Stimulated activated CD4-positive, alpha-beta T cell treated with anti-CD3 and anti-CD28 coated beads, Interleukin-12 subunit alpha, Interleukin-12 subunit beta, amount 100 ng/mL, for 24 hours (primary cell): Measurements from ENCODE around the gene MED9.
"Not testable (repeated sequence)": the region's sequence is repeated elsewhere in the genome, so short reads cannot be mapped to it uniquely, and the experiment has no call there.

Source experiments
- DNase-seq, 2 experiments: peaks; one replicate each; pipeline ENCODE4 v3.0.0-alpha.2; 2020; ENCODE audit warnings: low read depth in 2 of 2

MED9 gene, protein sequence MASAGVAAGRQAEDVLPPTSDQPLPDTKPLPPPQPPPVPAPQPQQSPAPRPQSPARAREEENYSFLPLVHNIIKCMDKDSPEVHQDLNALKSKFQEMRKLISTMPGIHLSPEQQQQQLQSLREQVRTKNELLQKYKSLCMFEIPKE

DNA sequence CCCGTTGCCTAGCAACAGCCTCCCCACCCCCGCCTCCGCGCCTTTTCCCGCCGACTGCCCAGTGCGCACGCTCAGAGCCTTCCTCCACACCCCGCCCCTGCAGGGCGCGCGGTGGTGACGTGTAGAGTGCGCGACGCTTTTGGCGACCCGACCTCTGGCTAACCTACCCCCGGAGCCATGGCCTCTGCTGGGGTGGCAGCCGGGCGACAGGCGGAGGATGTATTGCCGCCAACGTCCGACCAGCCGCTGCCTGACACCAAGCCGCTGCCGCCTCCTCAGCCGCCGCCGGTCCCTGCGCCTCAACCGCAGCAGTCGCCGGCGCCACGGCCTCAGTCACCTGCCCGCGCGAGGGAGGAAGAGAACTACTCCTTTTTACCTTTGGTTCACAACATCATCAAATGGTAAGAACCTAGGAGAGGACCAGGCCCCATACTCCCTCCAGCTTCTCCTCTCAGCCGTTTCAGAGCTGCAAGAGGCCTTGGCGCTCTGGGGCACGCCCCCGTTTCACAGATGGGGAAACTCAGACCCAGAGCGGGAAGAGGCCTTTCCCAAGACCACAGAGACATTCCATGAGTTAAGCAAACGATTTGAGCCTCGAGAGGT lies at the start of gene MED9:
TSS of gene MED9 (plus strand) at position 136 of the 603 bp plus-strand sequence. CDS start at position 178, 42 bp downstream.
- peak; percentile 89 to 95 for DNase-seq

DNA sequence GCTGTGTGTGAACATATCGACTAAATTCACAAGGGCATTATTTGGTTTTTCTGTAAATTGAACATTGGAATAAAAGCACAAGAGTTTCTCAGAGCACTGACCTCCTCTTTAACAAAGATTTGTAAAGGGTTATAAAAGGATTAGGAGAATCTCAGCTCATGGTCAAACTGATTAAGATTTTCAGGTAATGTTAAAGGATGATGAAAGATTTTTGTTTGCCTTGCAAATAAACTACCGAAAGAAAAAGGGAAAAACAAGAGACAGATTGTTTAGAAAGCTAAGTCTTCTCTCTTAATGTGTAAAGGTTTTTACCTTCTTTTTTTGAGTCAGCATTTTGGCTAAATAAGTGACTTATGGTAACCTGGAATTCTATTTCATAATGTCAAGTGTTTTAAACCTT lies 47.6 kb upstream of the MED9 start:
- no peak for DNase-seq

DNA sequence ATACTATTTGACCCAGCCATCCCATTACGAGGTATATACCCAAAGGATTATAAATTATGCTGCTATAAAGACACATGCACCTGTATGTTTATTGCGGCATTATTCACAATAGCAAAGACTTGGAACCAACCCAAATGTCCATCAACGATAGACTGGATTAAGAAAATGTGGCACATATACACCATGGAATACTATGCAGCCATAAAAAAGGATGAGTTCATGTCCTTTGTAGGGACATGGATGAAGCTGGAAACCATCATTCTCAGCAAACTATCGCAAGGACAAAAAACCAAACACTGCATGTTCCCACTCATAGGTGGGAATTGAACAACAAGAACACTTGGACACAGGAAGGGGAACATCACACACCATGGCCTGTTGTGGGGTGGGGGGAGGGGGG lies 45.9 kb upstream of the MED9 start:
- not testable (repeated sequence) for DNase-seq

DNA sequence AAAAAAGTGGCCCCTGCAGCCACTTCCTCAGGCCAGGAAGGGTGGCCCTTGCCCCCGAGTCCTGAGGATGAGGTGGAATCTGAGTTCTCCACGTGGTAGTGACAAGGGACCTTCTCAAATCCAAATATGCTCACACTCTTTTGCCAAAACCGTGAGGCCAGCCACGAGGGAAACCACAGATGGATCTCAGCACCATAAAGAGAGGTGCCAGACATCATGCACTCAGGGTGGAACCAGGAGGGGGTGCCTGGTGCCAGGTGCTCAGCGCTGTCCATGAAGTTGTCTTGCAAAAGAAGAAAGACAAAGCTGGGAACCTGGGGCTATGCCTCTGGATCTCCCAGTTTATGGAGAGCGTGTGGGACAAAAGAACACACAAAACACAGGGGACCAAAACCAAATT lies 45.2 kb upstream of the MED9 start:
- no peak for DNase-seq

DNA sequence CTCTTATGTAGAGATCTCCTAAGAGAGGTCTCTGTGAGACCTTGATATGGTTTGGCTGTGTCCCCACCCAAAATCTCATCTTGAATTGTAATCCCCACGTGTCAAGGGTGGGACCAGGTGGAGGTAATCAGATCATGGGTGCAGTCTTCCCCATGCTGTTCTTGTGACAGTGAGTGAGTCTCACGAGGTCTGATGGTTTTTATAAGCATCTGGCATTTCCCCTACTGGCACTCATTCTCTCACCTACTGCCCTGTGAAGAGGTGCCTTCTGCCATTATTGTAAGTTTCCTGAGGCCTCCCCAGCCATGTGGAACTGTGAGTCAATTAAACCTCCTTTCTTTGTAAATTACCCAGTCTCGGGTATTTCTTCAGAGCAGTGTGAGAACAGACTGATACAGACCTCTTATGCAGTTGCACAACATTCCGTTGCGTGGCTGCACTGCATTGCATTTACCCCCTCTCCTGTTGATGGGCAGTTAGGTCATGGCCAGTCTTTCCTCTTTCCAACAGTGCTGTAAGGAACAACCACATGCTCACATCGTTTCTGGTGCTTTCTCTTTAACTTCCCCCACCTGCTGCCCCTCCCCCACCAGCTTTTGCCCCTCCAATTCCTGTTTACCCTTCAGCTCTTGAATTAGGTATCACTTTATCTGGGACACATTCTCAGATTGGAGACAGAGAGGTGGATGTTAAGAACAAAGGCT lies 43.6 kb upstream of the MED9 start:
- no peak for DNase-seq

DNA sequence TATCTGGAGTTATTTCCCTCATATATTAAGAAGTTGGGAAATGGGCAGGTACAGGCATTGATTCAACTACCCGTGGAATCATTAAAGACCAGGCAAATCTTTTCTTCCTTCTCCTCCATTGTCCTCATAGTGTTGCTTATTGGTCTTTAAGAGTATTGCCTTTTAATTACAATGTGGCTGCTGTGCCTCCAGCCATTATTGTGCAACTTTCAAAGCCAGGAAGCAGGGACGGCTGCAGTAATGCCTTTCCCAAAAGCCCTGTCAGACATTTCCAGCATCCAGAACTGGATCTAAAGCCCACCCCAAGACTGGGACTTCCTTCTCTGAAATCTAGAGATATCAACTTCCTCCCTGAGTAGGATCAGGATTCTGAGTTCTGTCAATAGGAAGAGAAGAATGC lies 42.3 kb upstream of the MED9 start:
- no peak for DNase-seq

DNA sequence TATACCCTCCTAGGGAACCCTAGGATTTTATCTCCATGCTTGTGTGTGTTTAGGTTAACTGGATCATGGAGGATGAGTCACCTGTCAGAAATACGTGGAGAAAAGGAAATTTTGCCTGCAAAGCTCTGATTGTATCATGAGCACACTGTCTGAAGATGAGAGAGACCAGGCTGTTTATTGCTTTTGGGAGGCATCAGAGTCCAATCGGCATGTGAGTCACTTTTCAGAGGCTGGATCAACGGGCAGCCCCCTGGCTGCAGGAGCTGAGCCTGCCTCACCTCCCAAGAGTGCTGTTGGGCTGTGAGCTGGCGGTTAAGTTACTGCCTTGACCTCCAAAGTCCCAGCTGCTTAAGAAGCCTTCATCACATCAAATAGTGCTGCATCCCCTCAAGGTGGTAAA lies 41.5 kb upstream of the MED9 start:
- DNase-seq, result no peak

DNA sequence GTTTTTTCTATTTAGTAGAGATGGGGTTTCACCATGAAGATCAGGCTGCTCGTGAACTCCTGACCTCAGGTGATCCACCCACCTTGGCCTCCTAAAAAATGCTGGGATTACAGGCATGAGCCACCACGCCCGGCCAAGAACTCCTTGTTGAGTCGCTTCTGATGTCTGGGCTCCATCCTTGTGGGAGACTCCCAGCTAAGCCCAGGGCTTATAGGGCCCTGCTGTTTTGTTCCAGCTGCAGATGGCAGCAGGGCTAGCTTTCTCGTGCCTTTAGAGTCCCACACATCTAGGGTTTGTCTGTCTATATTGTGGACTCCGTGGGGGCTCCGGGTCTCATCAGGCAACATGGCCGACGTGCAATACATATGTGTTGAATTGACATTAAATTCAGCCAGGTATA lies 39.3 kb upstream of the MED9 start:
- DNase-seq, result no peak

DNA sequence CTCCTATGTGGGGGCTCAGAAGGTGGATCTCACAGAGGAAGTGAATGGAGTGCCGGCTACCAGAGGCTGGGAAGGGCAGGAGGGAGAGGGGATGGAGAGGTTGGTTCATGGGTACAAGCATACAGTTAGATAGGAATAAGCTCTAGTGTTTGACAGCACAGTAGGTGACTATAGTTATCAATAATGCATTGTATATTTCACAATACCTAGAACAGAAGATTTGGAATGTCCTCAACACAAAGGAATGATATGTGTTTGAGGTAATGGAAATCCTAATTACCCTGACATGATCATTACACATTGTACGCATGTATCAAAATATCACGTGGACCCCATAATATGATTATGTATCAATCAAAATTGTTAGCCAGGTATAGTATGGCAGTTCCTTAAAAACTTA lies 38.9 kb upstream of the MED9 start:
- DNase-seq, result no peak

DNA sequence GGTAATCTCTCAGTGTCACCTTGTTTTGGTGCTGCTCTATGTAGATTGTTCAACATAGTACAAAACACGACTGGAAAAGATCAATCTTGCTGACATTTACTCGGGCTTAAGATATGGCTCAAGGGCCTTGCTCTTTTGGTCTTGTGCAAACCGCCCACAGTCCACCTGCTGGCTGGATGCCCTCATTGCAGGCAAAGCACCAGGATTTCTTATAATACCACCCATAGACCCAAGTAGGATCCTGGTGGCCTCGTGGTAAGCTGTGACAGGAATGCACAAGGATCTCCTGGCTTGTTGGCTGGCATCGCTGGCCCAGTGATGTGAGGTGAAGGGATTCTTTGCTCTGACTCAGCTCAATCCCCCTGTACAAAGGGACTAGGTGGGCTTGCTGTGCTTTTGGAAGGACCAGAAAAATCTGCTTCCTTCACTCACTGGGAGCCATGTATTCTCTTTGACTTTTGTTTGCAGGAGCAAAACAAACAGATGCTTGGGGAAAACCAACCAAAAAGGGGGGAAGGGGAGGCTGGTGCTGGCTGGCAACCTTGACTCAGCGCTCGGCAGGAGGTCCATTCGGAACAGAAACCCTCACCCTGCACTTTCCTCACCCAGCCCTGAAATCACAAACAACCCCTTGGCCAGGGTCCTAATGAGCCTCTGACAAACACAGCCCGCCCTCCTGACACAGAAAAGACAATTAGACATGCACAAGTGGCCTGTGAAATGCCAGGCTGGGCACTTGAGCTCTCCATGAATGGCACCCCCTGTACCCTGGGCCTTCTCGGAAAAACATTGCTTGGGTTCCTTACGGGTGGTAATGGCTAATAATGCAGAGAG lies 36.6 kb upstream of the MED9 start:
- peak; percentile 40 to 77 for DNase-seq

DNA sequence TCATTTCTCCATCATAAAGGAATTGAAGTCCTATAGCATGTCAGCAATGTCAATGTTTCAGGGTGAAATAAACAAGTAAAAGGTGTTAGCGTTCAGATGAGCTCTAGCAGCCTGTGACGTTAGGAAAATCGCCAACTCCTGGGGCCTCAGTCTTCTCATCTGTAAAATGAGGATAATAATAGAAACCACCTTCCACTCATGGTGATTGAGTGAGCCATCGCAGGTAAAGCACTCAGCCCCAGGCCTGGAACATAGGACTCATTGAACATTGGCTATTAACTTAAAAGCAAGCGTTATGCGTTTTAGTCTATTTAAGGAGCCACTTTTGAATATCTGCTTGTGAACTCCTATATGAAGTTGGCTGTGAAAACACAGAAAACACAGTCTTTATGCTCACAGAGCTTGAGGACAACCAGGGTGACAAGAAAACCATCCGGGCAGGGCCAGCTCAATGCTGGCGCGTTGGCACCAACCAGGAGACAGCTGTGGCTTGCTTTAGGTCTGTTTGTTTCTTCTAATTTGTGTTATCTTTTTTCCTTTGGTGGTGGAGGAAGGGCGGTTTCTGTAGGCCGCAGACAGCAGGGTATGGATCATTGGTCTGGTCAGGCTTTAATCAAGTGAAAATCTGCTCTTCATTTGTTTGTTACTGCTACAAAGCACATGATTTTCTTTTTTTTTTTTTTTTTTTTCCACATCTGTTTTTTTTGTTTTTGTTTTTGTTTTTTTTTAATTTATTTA lies 35.7 kb upstream of the MED9 start:
- DNase-seq, result no peak

DNA sequence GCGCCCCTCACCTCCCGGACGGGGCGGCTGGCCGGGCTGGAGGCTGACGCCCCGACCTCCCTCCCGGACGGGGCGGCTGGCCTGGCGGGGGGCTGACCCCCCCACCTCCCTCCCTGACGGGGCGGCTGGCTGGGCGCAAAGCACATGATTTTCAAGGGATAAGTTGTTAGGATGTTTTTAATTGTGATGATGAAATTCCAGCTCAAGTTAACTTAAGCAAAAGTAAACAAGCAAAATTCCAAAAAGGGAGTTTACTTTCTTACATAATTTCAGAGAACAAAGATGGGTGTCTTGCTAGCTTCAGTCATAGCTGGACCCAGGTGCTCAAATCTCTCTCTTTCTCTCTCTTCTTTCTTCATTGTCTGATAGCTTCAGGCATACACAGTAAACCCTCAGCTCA lies 33.6 kb upstream of the MED9 start:
- no peak for DNase-seq

DNA sequence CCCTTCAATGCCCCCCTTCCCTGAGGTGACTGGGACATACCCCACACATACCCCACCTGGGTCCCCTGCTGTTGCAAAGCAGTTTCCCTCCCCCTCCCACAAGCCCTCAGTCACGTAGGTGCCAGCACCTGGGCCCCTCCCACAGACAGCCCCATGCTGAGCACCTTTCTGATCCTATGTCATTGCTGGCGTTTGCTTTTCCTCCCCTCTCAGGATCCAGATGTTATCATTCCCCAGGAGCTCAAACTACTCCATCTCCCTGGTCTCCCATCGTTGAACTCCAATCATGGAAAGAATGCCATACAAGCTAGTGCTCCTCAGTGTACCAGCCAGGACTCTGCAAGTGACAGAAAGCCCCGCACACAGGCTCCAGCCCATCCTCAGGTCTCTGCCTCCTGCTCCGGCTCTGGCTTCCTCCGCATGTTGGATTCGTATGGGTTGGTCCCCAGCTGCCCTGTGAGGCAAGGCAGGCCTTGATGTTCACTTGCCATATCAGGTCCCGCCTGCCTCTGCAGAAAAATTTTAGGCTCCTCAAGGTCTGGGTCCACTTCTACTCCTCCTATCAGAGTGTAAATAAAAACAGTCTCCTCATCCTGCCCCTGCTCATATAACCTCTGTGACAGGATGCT lies 31.4 kb upstream of the MED9 start:
- no peak for DNase-seq

DNA sequence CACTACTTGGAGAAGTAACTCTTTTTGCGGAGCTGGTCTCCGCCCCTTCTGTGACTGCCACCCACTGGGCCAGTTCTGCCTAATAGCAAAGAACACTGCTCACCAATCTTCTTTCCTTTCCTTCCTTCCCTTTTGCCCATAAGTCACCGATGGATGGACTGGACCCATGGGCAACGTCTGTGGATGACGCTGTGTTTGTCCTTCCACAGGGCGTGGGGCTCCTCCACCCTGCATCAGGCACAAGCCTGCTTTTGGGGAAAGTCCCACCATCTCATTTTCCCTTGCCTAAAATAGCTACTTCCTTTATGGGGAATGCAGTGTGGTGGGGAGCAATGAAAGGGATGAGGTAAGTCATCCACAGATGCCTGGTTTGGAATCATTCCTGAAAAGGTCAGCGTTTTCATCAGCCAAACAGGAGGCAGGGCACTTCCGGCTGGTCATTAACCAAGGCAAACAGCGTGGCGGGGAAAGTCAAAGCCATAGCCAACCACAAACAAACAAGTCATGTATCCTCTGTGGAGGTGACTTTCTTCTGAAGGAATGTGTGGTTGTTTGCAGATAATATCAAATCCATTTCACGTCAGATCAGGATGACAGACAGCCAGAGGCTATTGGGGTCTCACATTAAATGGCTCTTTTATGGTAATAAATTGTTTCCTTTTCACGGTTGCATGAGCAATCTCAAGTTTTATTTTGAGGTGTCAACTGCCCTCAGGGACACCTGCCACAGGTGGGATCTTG lies 30.7 kb upstream of the MED9 start:
- DNase-seq, result no peak

DNA sequence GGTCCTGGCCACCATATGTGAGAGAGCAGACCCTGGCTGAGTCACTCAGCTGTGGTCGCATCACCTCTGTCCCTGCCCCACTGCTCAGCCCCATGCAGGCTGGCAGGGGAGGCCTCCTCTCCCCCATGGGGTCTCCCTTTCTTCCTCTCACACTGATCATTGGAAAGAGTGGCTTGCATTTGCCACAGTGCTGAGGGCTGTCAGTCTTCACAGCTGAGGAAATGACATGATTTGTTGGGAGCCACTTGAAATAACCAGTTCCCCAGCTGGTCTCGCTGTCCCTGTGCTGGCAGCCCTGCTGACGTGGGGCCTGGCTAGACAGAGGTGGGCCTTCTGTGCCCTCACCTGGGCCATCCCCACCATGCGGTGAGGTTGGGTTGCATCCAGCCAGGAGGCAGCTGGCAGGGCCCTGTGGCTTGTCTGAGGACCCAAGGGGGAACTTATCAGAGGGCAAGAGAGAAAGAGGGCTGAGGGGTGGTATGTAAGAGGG lies 30.1 kb upstream of the MED9 start:
- no peak for DNase-seq

DNA sequence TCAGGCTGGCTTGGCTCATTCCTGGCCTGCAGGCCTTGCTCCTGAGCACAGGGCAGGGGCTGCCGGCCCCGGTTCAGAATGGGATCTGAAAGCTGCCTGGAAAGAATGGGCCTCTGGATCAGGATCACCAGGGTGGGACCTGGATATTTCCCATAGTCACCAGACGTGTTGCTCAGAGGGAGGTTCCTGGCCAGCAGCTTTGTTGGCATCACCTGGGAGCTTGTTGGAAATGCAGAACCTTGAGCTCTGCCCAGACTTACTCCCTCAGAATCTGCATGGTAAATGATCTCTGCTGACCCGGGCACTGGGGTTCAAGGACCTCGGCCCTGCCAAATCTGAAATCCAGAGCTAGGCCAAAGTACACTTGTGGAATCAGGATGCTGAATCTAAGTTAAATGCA lies 29.5 kb upstream of the MED9 start:
- DNase-seq, result no peak

DNA sequence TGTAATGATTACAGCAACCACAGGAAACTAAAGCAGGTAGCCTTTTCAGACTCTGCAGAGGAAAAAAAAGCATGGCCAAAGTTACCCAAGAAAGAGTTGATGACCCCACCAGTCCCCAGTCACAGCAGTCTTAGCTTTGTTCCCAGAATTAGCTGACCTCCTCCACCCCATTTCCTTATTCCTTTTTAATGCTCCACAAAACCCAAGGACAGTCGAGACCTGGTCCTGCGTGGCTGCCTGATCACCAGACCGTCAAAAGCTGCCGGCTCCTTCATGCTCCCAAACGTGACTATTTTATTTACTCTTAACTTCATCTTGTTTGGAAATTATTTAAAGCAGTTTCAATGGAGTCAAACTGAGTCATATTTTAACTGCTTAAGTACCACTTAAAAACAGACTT lies 28.7 kb upstream of the MED9 start:
- DNase-seq, result no peak

DNA sequence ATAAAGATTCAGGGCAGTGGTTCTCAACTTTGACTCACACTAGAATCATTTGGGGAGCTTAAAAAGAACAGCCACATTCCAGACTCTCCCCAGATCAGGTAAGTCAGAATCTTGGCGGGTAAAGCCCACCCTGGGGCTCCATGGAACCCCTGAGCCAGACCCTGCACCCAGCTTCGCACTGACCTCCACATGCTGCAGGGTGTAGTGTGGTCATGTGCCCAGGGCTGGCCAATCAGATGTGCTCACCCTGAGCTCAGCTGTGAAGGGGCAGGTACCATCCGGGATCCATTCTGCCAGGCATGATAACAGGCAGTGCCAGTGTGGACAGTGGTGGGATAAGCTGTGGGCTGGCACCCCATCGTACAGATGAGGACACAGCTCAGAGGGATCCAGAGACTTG lies 28.1 kb upstream of the MED9 start:
- DNase-seq, result no peak

DNA sequence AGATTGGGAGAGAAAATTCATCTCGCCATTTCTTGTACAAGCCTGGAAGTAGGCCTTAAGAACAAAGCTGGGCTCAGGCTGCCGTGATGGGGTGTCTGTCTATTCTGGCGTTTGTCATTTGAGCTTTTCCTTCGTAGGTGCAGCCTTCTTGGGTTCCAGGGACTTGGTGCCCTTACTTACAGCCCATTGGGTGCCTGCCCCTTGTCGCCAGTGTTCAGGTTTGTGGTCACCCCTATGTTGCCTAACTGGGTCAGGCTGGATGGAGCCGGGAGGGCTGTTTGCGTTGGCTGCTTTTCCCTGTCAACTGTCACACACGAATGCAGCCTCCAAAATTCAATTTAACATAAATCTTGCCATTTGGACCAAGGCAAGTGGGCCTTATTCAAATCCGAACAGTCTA lies 23.7 kb upstream of the MED9 start:
- no peak for DNase-seq

DNA sequence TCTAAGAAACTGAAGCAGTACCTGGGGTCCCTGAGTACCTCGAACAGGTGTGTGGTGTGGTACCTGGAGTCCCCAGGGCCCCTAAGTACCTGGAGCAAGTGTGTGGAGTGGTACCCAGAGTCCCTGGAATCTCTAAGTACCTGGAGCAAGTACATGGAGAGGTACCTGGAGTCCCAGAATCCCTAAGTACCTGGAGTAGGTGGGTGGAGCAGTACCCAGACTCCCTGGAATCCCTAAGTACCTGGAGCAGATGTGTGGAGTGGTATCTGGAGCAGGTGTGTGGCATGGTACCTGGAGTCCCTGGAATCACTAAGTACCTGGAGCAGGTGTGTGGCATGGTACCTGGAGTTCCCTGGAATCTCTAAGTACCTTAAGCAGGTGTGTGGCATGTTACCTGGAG lies 22.5 kb upstream of the MED9 start:
- no peak for DNase-seq

DNA sequence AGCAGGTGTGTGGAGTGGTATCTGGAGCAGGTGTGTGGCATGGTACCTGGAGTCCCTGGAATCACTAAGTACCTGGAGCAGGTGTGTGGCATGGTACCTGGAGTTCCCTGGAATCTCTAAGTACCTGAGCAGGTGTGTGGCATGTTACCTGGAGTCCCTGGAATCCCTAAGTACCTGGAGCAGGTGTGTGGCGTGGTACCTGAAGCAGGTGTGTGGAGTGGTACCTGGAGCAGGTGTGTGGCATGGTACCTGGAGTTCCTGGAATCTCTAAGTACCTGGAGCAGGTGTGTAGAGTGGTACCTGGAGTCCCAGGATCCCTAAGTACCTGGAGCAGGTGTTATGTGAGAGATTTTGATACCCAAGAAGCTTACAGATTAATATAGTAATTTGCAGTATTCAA lies 22.1 kb upstream of the MED9 start:
- not testable (repeated sequence) for DNase-seq
